Upper lobe of left lung (tissue), 6 donors: Measurements from ENCODE around the gene IFNA6. TPM values are rescaled to one million over a fixed set of nuclear protein-coding genes. Genes with fewer than 3 reads are reported as not detected.

Experiments
- ATAC-seq, 2 donors: fragments of 200-7000 bp; cut with Tn5 transposase; one replicate each; pipeline ENCODE4 v1.9.1; 2022; ENCODE audit warnings: mild to moderate bottlenecking in 2 of 2, moderate library complexity in 2 of 2; ENCODE audit not compliant: low FRiP score in 2 of 2
- DNase-seq, 2 donors: peaks; one replicate each; pipeline ENCODE4 v3.0.0-alpha.2; 2019 to 2020
- H3K27ac ChIP-seq, 4 donors: fragments of 200-600 bp; sonication (generic); one replicate each; pipeline ENCODE4 v1.5.1; 2016 to 2019
- H3K27me3 ChIP-seq, 4 donors: fragments of 200-600 bp; sonication (generic); one replicate each; pipeline ENCODE4 v1.5.1; 2017 to 2019
- H3K36me3 ChIP-seq, 4 donors: fragments of 200-600 bp; sonication (generic); one replicate each; pipeline ENCODE4 v1.5.1; 2016 to 2019
- H3K4me1 ChIP-seq, 4 donors: fragments of 200-600 bp; sonication (generic); one replicate each; pipeline ENCODE4 v1.5.1; 2018 to 2019
- H3K4me3 ChIP-seq, 4 donors: fragments of 200-600 bp; sonication (generic); one replicate each; pipeline ENCODE4 v1.5.1; 2017 to 2019; ENCODE audit warnings: mild to moderate bottlenecking in 2 of 4, moderate library complexity in 1 of 4
- H3K9me3 ChIP-seq, 4 donors: fragments of 200-600 bp; sonication (generic); one replicate each; pipeline ENCODE4 v1.5.1; 2018 to 2019
- EP300 ChIP-seq, 4 donors: sonication (generic); formaldehyde crosslinking; IDR thresholded peaks; one replicate each; pipeline ENCODE4 v1.5.1; 2017; ENCODE audit warnings: antibody characterized with exemption in 4 of 4, control low read depth in 2 of 4
- POLR2A ChIP-seq, 4 donors: fragments of 450-650 bp; IDR thresholded peaks; one replicate each; pipeline ENCODE4 v1.5.1; 2016 to 2017; ENCODE audit warnings: antibody characterized with exemption in 4 of 4, mild to moderate bottlenecking in 2 of 4
- POLR2AphosphoS5 ChIP-seq, 2 donors: sonication (generic); formaldehyde crosslinking; IDR thresholded peaks; one replicate each; pipeline ENCODE4 v1.5.1; 2017; ENCODE audit warnings: antibody characterized with exemption in 2 of 2
- WGBS, 2 donors: methylation state at CpG; one replicate each; pipeline ENCODE4 v1.1.5; 2017 to 2018; 5-methylcytosine and 5-hydroxymethylcytosine counted together
- total RNA-seq, 6 donors: library from RNA; depleted of rRNA in 4 of 6; stranded (reverse); fragments of >200 nt in 4 of 6; gene quantifications; one replicate each; pipeline versions ENCODE4 v1.1.0 to v1.2.1, GENCODE V29; 2016 to 2021
- TF ChIP-seq, protein P1 (sequence below), 6 experiments: fragments of 450-650 bp in 4 of 6; fragments of 200-600 bp in 2 of 6; sonication (generic) in 2 of 6; IDR thresholded peaks; one replicate each; pipeline ENCODE4 v1.5.1; 2016 to 2019; ENCODE audit warnings: antibody characterized with exemption in 6 of 6
- donor health status: DM: no; HTN: no; CAD: no; lungs with moderate emphysema.
- donor health status: DM: no; HTN: yes; CAD: no; lungs with severe emphysema.

The IFNA6 gene
- total RNA-seq, 6 donors from 2014 or later = not detected

DNA sequence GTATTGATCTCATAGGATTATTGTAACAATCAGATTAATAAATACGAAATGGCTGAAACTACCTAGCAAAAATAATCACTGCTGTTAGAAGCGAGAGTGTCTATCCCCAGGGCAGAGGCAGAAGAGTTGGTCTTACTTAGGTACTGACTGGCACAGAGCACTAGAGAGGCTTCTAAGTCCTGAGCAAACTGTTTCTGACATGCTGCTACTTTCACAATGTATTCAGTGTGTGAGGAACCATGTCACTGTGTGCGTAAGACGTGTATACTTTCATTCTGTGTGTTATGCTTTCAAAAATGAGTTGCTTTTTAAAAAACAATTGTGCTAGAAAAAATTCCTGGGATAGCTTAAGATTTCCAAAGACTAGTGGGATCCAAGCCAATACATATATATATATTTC is 10.0 kb downstream of the IFNA6 start:
- no peaks in the 10 kb centered on the region for H3K36me3 ChIP-seq
- WGBS, 2 donors = 84 to 88% methylated on average over 4 of the region's 4 CpGs
- no peak for ATAC-seq
- TF ChIP-seq POLR2AphosphoS5 (IDR thresholded peaks at IDR 0.05) (no peak), POLR2A (IDR thresholded peaks at IDR 0.05) (no peak), EP300 (IDR thresholded peaks at IDR 0.05) (no peak)
- TF ChIP-seq, protein P1, sequence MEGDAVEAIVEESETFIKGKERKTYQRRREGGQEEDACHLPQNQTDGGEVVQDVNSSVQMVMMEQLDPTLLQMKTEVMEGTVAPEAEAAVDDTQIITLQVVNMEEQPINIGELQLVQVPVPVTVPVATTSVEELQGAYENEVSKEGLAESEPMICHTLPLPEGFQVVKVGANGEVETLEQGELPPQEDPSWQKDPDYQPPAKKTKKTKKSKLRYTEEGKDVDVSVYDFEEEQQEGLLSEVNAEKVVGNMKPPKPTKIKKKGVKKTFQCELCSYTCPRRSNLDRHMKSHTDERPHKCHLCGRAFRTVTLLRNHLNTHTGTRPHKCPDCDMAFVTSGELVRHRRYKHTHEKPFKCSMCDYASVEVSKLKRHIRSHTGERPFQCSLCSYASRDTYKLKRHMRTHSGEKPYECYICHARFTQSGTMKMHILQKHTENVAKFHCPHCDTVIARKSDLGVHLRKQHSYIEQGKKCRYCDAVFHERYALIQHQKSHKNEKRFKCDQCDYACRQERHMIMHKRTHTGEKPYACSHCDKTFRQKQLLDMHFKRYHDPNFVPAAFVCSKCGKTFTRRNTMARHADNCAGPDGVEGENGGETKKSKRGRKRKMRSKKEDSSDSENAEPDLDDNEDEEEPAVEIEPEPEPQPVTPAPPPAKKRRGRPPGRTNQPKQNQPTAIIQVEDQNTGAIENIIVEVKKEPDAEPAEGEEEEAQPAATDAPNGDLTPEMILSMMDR (IDR thresholded peaks at IDR 0.05) = no peak
- H3K4me1 ChIP-seq = peaks cover 0 to 3% (median 1%) of the 10 kb centered on the region in 4 donors
- no peaks in the 10 kb centered on the region for H3K27me3 ChIP-seq
- H3K27ac ChIP-seq = no peak overlapping the region
- no peak overlapping the region for H3K4me3 ChIP-seq
- H3K9me3 ChIP-seq = peaks cover 0 to 3% (median 0%) of the 10 kb centered on the region in 4 donors
- no peak for DNase-seq

GRCh38 chr9:21336457-21336856 is 14.2 kb downstream of the IFNA6 start:
- DNase-seq (no peak), ATAC-seq (no peak)
- no peak overlapping the region for H3K4me3 ChIP-seq
- peaks cover 0 to 13% (median 0%) of the 10 kb centered on the region in 4 donors for H3K36me3 ChIP-seq
- no peaks in the 10 kb centered on the region for H3K9me3 ChIP-seq
- H3K27me3 ChIP-seq = no peaks in the 10 kb centered on the region
- H3K27ac ChIP-seq = no peak overlapping the region
- TF ChIP-seq POLR2AphosphoS5 (IDR thresholded peaks at IDR 0.05) = no peak
- no peak for TF ChIP-seq EP300 (IDR thresholded peaks at IDR 0.05)
- TF ChIP-seq, protein P1 (IDR thresholded peaks at IDR 0.05) = no peak
- no peak for TF ChIP-seq POLR2A (IDR thresholded peaks at IDR 0.05)
- H3K4me1 ChIP-seq = peaks cover 27 to 37% (median 29%) of the 10 kb centered on the region in 4 donors

- no peaks in the 10 kb centered on the region for H3K27me3 ChIP-seq
- H3K27ac ChIP-seq = peak within 1 kb of the TSS; percentile 97 to 99 (median 98)
- ATAC-seq (peak; percentile 98 to 99), DNase-seq (peak; percentile 91 to 98)
- H3K4me3 ChIP-seq = peak within 1 kb of the TSS; percentile 26 to 81 (median 68)
- 0% methylated on average over 14 to 37 of the region's 55 CpGs for WGBS, 2 donors
- no peaks in the 10 kb centered on the region for H3K9me3 ChIP-seq
- peaks cover 0 to 23% (median 0%) of the 10 kb centered on the region in 4 donors for H3K36me3 ChIP-seq
- H3K4me1 ChIP-seq = peaks cover 40 to 50% (median 43%) of the 10 kb centered on the region in 4 donors
- TF ChIP-seq EP300 (IDR thresholded peaks at IDR 0.05) = no peak
- TF ChIP-seq, protein P1 (IDR thresholded peaks at IDR 0.05) = peak in 1 of 6 experiments; percentile 26
- peak in 2 of 4 donors; percentile 63 to 80 for TF ChIP-seq POLR2A (IDR thresholded peaks at IDR 0.05)
- TF ChIP-seq POLR2AphosphoS5 (IDR thresholded peaks at IDR 0.05) = peak; percentile 83 to 86
Observed at GRCh38 chr9:21334701-21335632, 15.7 kb downstream of the IFNA6 start, which contains the start of gene KLHL9. Gene KLHL9 (minus strand): TSS chr9:21335404. CDS start chr9:21334859, 545 bp downstream.

DNA sequence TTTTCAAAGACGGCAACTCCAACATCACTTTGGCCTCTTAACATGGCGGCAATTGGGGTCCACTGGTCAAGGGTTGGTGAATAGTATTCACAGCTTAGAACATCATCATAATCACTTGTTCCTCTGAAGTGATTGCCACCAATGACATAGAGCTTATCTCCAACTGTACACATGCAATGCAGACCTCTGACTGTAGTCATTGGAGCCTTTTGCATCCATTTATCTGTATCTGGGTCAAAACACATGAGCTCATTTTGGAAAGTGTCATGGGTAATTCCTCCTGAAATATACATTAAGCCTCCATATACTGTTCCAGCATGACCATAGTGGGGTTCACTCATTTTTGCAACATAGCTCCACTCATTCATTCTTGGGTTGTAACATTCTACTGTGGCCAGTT is 17.5 kb downstream of the IFNA6 start:
- no peak overlapping the region for H3K27ac ChIP-seq
- H3K27me3 ChIP-seq = no peaks in the 10 kb centered on the region
- 98 to 100% methylated on average over 2 of the region's 2 CpGs for WGBS, 2 donors
- peaks cover 0 to 23% (median 0%) of the 10 kb centered on the region in 4 donors for H3K36me3 ChIP-seq
- H3K4me3 ChIP-seq = peak overlapping the region in 1 of 4 donors; percentile 69
- no peaks in the 10 kb centered on the region for H3K9me3 ChIP-seq
- TF ChIP-seq EP300 (IDR thresholded peaks at IDR 0.05) (no peak), POLR2A (IDR thresholded peaks at IDR 0.05) (no peak), POLR2AphosphoS5 (IDR thresholded peaks at IDR 0.05) (no peak)
- TF ChIP-seq, protein P1 (IDR thresholded peaks at IDR 0.05) = no peak
- DNase-seq = no peak
- H3K4me1 ChIP-seq = peaks cover 50 to 59% (median 56%) of the 10 kb centered on the region in 4 donors
- no peak for ATAC-seq
